GM21390 (cell line): ENCODE measurements around the gene EIF4A2.
"Not testable (repeated sequence)": the region's sequence is repeated elsewhere in the genome, so short reads cannot be mapped to it uniquely, and the experiment has no call there.

ENCODE experiments used
- ATAC-seq: cut with Tn5 transposase; IDR thresholded peaks from one replicate; pipeline ENCODE4 v1.9.1; 2021; ENCODE audit not compliant: unreplicated experiment

The EIF4A2 gene

GRCh38 chr3:186784820-186785494, 1.6 kb downstream of the EIF4A2 start:
- ATAC-seq = no peak

- no peak for ATAC-seq
These were observed 2.2 kb downstream of the EIF4A2 start for GRCh38 chr3:186785495-186786018.

GRCh38 chr3:186786922-186787321, 3.5 kb downstream of the EIF4A2 start:
- no peak for ATAC-seq

- no peak for ATAC-seq
These were observed 4.5 kb downstream of the EIF4A2 start for GRCh38 chr3:186787642-186788481.

- ATAC-seq = no peak
These were observed 5.3 kb downstream of the EIF4A2 start for GRCh38 chr3:186788482-186789370.

GRCh38 chr3:186789554-186790260, 6.3 kb downstream of the EIF4A2 start:
- no peak for ATAC-seq

GRCh38 chr3:186790261-186790981, 7.0 kb downstream of the EIF4A2 start:
- no peak for ATAC-seq

GRCh38 chr3:186798239-186798874, 15.0 kb downstream of the EIF4A2 start:
- ATAC-seq = no peak

- no peak for ATAC-seq
These were observed 16.9 kb downstream of the EIF4A2 start for GRCh38 chr3:186800285-186800684.

- no peak for ATAC-seq
These were observed 19.3 kb downstream of the EIF4A2 start for GRCh38 chr3:186802701-186803100.

- not testable (repeated sequence) for ATAC-seq
These were observed 20.1 kb downstream of the EIF4A2 start for GRCh38 chr3:186803447-186803846.

- ATAC-seq = peak; percentile 92
These were observed 23.0 kb downstream of the EIF4A2 start, which contains the start of gene RFC4 for GRCh38 chr3:186806089-186807055. Gene RFC4, minus strand, starts transcription at chr3:186806482. Its CDS starts 1,769 bp downstream, at chr3:186804713.

- ATAC-seq = no peak
These were observed 23.9 kb downstream of the EIF4A2 start for GRCh38 chr3:186807231-186807630.

- ATAC-seq = no peak
These were observed 27.1 kb downstream of the EIF4A2 start for GRCh38 chr3:186810336-186810996.

- ATAC-seq = not testable (repeated sequence)
These were observed 27.9 kb downstream of the EIF4A2 start for GRCh38 chr3:186811313-186811712.

- no peak for ATAC-seq
These were observed 30.7 kb downstream of the EIF4A2 start for GRCh38 chr3:186814100-186814499.

- ATAC-seq = no peak
These were observed 32.1 kb downstream of the EIF4A2 start for GRCh38 chr3:186815435-186815834.
